GM21528 (cell line): ENCODE data around the gene KREMEN2.

Experiments used
- ATAC-seq: cut with Tn5 transposase; IDR thresholded peaks from one replicate; pipeline ENCODE4 v1.9.1; 2021; ENCODE audit warnings: mild to moderate bottlenecking, moderate library complexity; ENCODE audit not compliant: unreplicated experiment, low FRiP score

KREMEN2 gene

DNA sequence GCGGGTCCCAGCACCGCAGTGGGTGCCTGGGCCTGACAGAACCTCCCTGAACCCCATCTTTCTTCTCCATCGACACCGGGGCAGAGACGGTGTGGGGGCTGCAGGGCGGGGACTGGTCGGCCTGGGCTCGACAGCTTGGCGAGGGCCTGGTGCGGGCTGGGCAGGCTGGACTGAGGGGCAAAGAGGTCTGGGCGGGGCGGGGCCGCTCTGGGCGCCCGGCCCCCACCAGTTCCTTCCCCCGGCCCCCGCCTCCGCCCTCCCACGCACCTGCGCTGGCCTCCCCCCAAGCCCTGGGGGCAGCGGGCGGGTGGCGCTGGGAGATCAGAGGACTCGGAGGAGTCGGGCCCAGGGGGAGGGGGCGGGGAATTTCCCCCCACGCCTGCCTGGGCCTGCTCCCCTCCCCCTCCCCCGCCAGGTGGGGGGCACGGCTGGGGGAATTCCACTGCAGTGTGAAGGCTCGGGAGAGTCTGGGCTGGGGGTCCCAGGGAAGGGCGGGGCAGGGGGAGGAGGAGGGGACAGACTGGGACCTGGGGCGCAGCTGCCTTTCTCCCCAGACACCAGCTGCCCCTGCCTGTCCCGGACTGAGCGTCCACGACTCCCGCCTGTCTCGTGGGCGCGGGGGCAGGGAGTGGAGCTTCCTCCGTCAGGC lies 877 bp upstream of the KREMEN2 start:
- no peak for ATAC-seq

DNA sequence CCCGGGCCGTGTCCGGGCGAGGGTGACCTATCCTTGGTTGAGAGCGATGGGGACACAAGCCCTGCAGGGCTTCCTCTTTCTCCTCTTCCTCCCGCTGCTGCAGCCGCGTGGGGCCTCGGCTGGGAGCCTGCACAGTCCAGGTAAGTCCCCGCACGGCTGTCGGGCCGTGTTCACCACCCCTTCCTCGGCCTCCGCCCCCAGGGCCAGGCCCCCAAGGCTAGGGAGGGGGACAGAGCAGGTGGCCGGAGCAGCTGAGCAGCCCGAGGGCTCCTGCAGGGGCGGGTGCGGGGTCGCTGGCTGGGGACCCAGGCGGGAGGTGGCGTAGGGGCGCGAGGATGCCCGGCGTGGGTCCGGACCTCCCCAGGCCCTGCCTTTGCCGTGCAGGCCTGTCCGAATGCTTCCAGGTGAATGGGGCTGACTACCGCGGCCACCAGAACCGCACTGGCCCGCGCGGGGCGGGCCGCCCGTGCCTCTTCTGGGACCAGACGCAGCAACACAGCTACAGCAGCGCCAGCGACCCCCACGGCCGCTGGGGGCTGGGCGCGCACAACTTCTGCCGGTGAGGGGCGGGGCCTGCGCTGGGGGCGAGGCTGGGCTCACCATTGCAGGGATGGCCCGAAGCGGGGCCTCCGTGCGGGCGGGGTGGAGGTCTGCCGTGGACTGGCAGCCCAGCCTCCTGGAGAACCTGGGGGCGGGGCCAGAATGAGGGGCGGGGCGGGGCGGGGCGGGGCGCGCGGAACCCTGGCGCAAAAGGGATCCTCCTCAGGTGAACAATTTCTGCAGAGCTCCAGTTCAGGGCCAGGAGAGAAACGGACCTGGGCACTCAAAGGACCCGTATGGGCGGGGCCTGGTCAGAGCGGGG lies 631 bp downstream of the KREMEN2 start:
- ATAC-seq: no peak

DNA sequence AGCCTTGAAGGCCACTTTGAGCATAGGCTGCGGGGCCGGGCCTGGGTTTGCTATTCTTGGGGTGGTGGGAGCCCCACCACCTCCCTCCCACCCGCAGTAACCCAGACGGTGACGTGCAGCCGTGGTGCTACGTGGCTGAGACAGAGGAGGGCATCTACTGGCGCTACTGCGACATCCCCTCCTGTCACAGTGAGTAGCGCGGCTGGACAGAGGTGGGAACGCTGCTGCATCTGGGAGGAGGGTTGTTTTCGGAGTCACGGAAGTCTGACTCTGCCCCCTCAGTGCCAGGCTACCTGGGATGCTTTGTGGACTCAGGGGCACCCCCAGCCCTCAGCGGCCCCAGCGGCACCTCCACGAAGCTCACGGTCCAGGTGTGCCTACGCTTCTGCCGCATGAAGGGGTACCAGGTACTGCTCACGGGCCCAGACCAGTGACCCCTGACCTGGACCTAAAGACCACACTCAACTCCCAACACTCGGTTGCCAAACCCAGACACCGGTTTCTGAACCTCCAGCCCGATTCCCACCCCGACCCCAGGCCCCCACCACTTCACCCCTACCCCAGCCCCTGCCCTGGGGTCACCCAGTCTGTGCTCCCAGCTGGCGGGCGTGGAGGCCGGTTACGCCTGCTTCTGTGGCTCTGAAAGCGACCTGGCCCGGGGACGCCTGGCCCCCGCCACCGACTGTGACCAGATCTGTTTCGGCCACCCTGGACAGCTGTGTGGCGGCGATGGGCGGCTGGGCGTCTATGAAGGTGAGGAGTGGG lies 2.1 kb downstream of the KREMEN2 start:
- no peak for ATAC-seq

DNA sequence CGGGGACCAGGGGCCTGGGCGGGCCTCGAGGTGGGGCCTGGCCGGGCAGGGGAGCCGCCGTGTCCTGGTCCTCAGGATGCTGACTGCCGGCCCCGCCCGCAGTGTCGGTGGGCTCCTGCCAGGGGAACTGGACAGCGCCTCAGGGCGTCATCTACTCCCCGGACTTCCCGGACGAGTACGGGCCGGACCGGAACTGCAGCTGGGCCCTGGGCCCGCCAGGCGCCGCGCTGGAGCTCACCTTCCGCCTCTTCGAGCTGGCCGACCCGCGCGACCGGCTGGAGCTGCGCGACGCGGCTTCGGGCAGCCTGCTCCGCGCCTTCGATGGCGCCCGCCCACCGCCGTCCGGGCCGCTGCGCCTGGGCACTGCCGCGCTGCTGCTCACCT lies 2.7 kb downstream of the KREMEN2 start:
- ATAC-seq: no peak

DNA sequence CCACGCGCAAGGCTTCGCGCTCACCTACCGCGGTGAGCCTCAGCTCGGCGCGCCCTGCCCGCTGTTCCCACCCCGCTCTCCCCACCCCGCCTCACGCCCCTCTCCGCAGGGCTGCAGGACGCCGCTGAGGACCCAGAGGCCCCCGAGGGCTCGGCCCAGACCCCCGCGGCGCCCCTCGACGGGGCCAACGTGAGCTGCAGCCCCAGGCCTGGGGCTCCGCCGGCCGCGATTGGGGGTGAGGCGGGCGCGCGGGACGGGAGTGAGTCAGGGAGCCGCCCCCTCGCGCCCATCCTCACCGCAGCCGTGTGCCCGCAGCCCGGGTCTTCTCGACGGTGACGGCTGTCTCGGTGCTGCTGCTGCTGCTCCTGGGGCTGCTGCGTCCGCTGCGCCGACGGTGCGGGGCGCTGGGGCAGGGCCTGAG lies 3.1 kb downstream of the KREMEN2 start:
- ATAC-seq: no peak

DNA sequence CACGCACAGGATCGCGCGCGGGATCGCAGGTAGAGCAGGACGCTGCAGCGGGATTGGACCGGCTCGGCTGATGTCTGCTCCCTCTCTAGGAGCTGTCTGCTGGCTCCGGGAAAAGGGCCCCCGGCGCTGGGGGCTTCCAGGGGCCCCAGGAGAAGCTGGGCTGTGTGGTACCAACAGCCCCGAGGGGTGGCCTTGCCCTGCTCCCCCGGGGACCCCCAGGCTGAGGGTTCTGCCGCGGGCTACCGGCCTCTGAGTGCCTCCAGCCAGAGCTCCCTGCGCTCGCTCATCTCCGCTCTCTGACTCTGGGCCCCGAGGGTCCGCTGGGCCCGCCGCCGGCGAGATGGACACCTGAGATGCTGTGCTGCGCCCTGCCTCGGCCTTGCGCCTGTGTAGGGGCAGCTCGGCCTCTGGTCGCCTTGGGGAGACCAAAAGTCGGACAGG lies 3.7 kb downstream of the KREMEN2 start:
- no peak for ATAC-seq

DNA sequence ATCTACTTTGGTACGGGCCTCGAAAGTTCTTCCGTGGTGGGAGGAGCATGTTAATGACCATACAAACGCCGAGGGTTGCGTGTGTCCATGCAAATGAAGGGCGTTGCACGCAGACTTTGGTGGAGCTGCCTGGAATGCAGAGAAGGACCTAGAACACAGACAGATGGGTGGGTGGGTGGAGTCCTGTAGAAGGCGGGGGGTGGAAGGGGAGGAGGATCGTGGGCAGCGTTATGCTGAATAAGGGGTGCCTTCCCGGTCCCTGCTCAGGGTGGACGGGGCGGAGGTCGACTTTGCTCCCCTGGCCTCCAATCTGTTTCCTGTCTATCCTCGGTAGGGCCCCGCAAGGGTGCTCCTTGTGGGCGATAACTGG lies 4.3 kb downstream of the KREMEN2 start:
- no peak for ATAC-seq

DNA sequence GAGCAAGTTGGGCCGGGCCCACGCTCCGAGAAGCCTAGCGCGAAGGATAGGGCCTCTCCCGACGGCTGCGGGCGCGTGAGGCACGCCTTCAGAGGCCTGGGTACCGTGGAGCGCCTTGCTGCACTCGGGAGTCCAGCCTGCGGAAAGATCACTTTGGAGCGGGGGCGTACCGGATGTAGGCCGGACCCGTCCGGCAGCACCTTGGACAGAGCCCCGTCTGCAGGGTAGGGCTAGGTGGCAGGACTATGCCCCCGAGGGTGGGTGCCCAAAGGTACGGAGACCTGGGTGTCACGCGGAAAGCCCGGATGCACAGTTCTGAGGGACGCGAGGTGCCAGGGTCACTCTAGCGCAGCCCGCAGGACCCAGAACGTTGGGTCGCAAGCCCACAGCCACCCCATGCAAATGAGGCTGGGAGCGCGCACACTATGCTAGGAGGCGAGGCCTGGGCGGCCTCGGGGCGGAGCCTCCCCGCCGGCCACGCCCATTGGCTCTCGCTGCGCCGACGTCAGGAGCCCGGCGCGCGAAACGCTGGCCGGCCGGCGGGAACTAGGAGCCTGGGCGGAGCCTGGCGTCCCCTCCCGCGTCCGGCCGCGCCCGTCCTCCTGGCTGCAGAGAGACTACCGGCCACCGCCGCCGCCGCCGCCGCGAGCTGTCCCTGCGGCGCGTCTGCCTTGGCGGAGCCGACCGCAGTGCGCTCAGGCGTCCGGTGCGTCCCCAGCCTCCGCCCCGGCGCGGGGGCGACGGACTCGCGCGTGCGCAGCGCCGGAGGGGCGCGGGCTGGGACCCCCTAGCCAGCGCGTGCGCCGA lies 4.9 kb downstream of the KREMEN2 start, which contains the start of gene PAQR4:
PAQR4 (plus strand) TSS at position 611 of the 807 bp plus-strand sequence. CDS start 327 bp downstream, outside the sequence.
- ATAC-seq: peak; percentile 68

DNA sequence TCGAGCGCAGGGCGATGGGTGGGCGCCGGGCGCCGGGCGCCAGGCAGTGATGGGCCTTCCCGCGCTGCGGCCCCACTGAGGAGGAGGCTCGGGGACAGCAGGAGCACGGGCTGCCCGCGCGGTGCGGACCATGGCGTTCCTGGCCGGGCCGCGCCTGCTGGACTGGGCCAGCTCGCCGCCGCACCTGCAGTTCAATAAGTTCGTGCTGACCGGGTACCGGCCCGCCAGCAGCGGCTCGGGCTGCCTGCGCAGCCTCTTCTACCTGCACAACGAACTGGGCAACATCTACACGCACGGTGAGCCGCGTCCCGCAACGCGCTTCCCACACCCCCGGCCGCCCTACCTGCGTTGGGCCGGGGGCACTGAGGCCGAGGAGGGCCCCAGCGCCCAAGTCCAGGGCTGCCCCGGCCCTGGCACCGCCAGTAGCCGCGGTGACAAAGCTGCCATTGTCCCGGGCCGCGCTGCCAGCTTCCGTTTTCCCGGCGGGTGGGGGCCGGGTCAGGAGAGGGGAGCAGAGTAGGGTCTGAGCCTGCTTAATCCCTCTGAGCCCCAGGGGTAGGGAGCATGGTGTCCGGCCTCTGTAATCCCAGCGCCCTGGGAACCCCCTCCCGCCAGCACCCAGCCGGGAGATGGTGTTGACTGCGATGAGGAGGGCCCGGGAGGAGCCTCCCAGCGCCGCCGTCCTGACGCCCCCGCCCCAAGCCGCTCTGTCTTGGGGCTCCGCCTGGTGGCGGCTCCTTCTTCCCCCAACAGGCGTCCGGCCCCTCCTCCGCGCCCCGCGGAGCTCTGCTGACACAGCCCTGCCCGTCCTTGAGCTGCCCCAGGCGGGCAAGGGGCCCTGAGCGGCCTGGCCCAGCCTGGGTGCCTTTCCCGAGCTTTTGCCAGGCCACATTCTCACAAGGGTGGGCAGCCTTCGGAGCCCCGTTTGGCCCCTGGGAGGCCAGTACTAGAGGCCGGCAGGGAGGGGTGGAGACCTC lies 5.8 kb downstream of the KREMEN2 start:
- ATAC-seq: peak; percentile 40

DNA sequence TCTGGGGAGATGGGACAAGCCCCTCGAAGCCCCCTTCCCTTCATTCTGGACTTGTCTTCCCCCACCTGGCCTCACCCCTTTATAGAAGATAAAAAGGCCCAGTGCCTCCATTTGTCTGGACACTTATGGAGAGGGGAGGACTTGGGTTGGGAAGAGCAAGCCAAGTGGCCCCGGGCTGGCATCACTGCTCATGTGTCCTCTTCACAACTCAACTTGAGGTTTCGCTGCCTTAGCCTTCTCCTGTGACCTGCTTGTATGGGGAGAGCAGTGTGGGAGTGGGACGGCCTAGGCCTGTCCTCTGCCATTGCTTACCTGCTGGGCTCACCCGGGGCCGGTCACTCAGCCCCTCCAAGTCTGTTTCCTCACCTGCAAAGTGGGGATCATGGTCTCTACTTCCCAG lies 6.5 kb downstream of the KREMEN2 start:
- no peak for ATAC-seq

DNA sequence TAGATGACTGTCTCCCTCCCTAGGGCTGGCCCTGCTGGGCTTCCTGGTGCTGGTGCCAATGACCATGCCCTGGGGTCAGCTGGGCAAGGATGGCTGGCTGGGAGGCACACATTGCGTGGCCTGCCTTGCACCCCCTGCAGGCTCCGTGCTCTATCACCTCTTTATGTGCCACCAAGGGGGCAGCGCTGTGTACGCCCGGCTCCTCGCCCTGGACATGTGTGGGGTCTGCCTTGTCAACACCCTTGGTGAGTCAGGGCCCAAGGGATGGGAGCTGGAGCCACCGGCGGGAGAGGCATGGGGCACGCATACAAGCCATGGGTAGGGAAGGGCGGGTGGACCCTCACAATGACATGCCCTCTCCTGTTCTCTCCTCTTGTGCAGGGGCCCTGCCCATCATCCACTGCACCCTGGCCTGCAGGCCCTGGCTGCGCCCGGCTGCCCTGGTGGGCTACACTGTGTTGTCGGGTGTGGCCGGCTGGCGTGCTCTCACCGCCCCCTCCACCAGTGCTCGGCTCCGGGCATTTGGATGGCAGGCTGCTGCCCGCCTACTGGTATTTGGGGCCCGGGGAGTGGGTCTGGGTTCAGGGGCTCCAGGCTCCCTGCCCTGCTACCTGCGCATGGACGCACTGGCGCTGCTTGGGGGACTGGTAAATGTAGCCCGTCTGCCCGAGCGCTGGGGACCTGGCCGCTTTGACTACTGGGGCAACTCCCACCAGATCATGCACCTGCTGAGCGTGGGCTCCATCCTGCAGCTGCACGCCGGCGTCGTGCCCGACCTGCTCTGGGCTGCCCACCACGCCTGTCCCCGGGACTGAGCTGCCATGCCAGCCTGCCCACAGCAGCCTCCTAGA lies 7.3 kb downstream of the KREMEN2 start:
- no peak for ATAC-seq

DNA sequence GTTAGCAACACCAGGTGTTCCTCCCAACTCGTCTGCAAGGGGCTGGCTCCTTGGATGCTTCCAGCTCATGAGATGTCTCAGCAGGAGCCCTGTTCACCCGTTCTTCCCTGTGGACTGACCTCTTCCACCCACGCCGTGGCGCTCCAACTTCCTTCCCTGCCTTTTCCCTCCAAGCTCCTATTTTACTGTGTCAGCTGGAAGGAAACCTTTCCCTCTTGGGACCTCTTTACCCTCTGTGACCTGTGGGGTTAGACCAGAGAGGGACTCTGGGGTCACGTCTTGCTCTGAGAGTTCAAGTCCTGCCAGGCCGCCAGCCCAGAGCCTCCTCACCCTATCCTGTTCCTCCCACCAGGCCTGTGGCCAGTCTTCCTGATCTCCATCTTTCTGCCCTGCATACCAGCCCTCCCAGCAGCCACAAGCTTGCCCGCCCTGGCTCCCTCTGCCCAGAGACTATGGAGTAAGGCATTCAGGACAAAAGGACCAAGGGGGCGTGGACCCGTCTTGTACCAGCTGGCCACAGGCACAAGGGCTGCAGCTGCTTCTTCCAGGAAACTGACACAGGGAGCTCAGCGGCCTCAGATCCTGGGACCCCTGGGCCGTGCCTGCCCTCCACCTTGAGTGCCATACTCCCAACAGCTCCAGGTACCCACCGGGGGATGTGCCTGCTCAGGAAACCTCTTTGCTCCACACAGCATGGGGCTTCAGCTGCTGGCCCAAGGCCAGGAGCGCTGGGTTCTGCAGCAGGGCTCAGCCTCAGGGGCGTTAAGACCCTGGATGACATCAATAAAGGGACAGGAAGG lies 8.1 kb downstream of the KREMEN2 start:
- ATAC-seq: no peak

DNA sequence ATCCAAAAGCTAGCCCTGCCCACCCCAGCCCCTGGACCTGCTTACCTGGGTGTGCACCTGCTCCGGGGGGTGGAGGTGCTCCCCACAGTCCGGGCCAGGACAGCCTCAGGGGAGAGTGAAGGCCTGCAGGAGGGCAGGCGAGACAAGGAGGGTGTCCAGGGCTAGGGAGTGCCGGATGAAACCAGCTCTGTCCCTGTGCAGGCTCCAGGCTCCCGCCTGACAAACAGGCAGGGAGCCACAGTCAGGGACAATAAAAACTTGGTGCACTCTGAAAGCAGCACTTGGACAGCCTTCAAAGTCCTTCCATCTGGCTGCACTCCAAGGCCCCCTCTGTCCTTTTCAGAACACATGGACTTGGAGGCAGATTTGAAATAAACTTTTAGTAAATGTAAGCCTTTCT lies 9.0 kb downstream of the KREMEN2 start:
- ATAC-seq: no peak

DNA sequence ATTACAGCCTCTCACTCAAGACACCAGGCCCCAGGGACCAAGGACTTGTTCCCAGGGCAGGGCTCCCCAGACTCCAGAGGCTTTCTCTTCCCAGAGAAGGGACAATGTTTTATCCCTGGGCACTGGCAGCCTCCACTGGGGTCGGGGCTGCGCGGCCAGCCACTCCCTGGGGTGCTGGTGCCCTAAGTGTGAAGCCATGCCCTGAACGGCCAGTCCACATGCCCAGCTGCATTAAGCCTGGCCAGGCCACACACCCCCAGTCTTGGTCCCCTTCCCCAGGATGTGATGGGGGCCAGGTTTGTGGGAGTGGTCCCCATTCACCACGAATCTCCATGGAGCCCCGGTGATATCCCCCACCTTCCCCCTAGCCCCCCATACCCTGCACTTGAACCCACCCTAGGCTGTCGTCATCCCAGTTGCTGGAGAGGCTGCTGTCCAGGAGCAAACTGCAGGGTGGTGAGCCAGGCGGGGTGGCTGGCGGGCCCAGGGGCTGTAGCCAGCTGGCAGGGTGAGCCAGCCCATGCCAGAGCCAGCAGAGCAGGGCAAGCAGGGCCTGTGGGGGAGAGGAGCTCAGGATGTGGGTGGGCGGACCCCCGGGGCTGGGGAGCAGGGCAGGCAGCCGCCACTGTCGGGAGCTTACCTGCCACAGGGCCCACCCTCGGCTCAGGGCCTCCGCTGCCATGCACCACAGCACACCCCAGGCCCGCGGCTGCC lies 9.7 kb downstream of the KREMEN2 start:
- ATAC-seq: no peak

DNA sequence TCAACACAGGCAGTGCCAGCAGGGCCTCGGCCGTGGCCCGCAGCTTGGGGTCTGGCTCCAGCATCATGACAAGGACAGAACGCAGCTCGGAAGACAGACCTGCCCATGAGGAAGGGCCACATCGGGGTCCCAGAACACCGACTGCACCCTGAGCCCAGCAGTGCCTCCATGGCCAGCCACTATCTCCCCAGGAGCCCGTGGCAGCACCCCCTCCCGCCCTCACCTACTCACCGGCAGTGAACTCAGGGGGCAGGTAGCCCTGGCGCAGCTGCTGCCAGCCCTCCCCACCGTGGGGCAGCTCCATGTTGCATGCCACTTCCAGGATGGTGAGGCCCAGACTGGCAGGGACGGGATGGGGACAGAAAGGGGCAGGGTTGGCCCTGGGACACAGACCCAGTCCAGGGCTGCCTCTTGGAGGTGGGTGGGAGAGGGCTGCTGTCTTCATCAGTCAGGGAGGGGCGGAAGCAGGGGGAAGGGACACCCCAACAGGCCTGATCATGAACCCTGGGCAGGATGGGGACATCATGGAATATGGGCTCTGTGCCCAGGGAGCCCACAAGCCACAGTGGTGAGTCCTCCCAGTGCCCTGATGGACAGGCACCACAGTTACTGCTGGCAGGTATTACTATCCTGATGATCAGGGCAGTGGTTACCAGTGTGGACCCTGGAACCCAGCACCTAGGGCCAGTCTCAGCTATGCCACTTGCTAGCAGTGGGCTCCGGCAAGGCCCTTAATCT lies 10.4 kb downstream of the KREMEN2 start:
- no peak for ATAC-seq

DNA sequence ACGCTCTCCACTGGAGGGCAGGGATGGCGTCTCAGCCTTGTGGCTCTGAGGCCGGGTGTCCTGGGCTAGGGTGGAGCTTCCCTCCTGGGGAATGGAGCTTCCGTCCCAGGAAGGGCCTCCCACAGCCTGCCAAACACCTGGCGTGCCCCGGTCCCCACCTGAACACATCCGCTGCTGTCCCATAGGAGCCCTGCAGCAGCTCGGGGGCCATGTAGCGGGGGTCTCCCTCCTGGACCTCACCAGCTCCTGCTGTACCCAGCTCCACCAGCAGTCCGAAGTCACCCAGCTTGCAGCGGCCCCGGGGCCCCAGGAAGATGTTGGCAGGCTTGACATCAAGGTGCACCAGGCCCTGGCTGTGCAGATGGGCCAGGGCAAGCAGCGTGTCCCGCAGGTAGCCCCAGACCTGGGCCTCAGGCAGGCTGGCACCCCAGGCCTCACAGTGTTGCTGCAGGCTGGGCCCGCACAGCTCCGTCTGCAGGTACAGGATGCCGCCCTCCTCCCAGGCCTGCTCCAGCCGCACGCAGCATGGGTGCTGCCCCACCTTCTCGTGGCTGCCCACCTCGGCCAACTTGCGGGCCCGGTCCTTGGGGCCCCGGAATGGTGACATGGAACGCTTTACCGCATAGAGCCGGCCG lies 11.2 kb downstream of the KREMEN2 start:
- ATAC-seq: no peak
